ENCODE data around the gene GPR142. TPM values are rescaled to one million over a fixed set of nuclear protein-coding genes. Genes with fewer than 3 reads are reported as not detected.

The GPR142 gene
- total RNA-seq, 1 donor from 2014 or later: not detected

DNA sequence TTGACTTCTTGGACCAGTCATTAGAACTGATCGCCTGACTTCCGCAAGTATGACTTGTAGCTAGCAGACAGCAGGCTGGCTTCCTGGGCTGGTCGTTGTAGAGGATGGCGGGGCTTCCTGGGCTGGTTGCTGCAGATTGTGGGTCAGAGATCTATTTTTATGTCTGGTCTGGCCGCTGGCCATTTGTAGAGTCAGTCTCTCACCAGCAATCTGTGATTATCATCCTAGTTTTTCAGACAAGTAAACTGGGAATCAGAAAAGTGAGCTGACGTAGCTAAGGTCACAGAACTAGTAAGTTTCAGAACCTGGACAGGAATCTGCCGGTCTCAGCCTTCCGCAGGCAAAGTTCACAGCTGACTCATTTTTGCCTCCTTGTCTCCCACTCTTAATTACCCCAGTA is 19.1 kb downstream of the GPR142 start:
- Mint-ChIP-seq H3K9me3 (no peaks in the 10 kb centered on the region), H3K27me3 (ENCODE audit: low read depth) (peaks cover 5% of the 10 kb centered on the region), H3K4me1 (peaks cover 13% of the 10 kb centered on the region), H3K27ac (no peak overlapping the region), H3K36me3 (no peaks in the 10 kb centered on the region), H3K4me3 (no peak overlapping the region)
- DNase-seq (ENCODE audit: low spot score in 2 of 2, unreplicated experiment in 2 of 2): no peak
- TF ChIP-seq CTCF (IDR thresholded peaks at IDR 0.05; ENCODE audit: unreplicated experiment): no peak

DNA sequence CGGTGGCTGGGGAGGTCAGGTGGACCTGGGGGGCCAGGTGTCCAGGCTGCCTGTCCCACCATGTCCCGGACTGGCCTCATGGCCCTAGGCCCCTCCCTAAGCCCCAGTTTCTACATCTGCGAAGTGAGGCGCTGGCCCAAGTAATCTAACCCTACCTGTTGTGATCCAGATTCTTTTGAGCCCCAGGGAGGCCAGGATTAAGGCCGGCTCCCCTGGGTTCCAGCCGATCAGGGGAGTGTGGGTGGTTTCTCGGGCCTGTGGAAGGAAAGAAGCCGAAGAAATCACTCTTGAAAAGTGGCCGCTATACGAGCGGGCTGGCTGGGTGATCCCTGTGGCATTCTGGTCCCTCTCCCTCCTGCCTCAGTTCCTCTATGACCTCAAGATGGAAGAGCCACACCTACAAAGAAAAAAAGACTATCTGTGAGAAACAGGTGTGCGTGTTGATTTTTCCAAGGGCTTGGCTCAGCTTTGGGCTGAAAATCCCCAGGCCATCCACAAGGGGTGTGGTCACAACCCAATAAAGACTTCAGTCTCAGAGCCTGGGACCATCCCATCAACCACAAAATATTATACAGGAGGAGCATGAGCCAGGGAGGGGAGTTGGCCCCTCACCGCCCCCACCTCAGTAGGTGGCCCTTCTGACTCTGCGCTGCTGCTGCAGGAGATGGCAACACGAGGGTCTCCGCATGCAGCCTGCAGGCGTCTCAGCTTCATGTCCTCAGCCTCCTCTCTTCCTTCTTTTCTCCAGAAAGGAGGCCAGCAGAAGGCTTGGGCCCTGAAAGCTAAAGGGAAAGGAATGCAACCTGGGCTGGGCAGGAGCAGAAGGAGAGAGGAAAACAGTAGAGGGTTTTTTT is 20.3 kb downstream of the GPR142 start:
- Mint-ChIP-seq H3K4me3 (no peak overlapping the region), H3K4me1 (peaks cover 16% of the 10 kb centered on the region), H3K27me3 (ENCODE audit: low read depth) (peaks cover 5% of the 10 kb centered on the region), H3K36me3 (no peaks in the 10 kb centered on the region), H3K27ac (no peak overlapping the region), H3K9me3 (no peaks in the 10 kb centered on the region)
- no peak for TF ChIP-seq CTCF (IDR thresholded peaks at IDR 0.05; ENCODE audit: unreplicated experiment)
- no peak for DNase-seq (ENCODE audit: low spot score in 2 of 2, unreplicated experiment in 2 of 2)

DNA sequence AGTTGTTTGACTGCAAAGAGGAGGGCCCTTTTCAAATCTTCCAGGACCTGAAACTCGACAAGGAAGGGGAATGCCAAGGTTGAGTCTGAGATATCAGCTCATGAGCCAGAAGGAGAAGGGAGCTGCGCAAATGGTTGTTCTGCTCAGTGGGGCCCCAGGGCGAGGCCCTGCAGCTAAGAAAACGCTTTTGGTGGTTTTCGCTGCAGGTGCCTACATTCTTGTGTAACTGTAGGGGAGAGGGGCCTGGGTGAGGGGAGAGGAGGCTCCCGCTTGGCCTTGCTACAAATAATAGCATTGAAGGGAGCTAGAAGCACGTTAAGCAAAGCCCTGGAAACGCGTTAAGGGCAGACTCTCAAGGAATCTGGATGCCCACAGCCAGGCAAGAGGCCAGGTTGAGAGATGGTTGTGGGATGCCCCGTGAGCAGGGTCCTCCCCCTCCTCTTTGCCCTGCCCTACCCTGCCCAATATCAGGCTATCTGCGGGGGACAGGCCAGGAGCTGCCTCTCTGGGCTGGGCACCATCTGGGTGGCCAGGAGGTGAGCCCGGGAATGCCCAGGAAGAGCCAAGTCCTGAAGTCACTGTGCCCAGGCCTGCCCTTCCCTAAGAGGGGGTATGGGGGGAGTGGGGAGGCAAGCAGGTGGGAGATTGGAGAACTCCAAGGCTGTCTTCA is 21.9 kb downstream of the GPR142 start:
- Mint-ChIP-seq H3K9me3 (no peaks in the 10 kb centered on the region), H3K4me1 (peaks cover 20% of the 10 kb centered on the region), H3K27me3 (ENCODE audit: low read depth) (peaks cover 5% of the 10 kb centered on the region), H3K27ac (no peak overlapping the region), H3K4me3 (no peak overlapping the region), H3K36me3 (no peaks in the 10 kb centered on the region)
- TF ChIP-seq CTCF (IDR thresholded peaks at IDR 0.05; ENCODE audit: unreplicated experiment): no peak
- DNase-seq (ENCODE audit: low spot score in 2 of 2, unreplicated experiment in 2 of 2): no peak

GRCh38 chr17:74389937-74390679 is 22.8 kb downstream of the GPR142 start:
- Mint-ChIP-seq H3K27ac (no peak overlapping the region), H3K4me3 (no peak overlapping the region), H3K9me3 (no peaks in the 10 kb centered on the region), H3K36me3 (no peaks in the 10 kb centered on the region), H3K27me3 (ENCODE audit: low read depth) (no peaks in the 10 kb centered on the region), H3K4me1 (peaks cover 20% of the 10 kb centered on the region)
- TF ChIP-seq CTCF (IDR thresholded peaks at IDR 0.05; ENCODE audit: unreplicated experiment): no peak
- DNase-seq (ENCODE audit: low spot score in 2 of 2, unreplicated experiment in 2 of 2): no peak

DNA sequence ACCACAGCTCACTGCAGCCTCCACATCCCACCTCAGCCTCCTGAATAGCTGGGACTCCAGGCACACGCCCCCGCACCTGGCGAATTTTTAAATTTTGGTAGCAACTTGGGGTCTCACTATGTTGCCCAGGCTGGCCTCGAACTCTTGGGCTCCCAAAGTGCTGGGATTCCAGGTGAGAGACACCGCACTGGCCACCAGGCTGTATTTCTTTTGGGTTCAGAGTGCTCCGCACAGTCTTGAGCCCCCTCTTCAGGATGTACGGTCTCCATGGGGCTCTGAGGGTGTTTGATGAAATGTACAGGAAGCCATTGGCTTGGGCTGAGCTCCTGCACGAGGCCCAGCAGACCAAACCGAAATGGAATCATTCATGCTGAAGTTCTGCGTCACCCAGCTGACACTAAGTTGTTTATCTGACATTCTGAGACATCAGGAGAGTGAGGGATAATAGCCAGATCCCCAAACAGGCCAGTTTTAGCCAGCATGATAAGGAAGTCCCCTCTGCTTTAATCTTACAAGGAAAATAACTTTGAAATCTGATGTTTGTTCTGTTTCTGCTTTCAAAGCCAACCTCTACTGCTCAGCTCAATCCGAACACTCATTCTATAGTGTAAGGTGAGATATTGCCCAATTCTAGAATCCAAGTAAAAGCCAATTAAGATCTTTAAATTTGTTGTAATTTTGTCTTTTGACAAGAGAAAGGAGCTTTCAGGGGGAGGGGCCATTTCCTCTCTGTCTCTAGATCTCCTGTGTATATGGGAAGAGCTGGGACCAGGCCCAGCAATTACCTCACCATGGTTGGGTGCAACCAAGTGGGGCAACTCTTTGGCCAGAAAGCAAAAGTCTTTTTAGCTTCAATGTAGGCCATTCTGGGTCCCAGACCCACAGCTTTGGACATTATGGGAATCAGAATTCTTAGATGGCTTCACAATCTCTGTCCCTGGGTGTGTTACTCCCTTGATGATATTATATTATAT is 23.7 kb downstream of the GPR142 start:
- no peak for TF ChIP-seq CTCF (IDR thresholded peaks at IDR 0.05; ENCODE audit: unreplicated experiment)
- Mint-ChIP-seq H3K27me3 (ENCODE audit: low read depth) (no peaks in the 10 kb centered on the region), H3K27ac (peak overlapping the region; percentile 83), H3K36me3 (no peaks in the 10 kb centered on the region), H3K4me1 (peaks cover 20% of the 10 kb centered on the region), H3K9me3 (no peaks in the 10 kb centered on the region), H3K4me3 (no peak overlapping the region)
- no peak for DNase-seq (ENCODE audit: low spot score in 2 of 2, unreplicated experiment in 2 of 2)

Data from mesothelial cell of epicardium (in vitro differentiated cells).